Smooth muscle cell (in vitro differentiated cells): ENCODE results near the gene FBN1. TPM values are rescaled to one million over a fixed set of nuclear protein-coding genes. Genes with fewer than 3 reads are reported as not detected.

Experiments
- DNase-seq: peaks from one replicate; lab custom pipeline; 2025; ENCODE audit not compliant: unreplicated experiment; lab: John Stamatoyannopoulos, UW
- H2AFZ ChIP-seq: fragments of 200-600 bp; sonication (generic); 2 replicates; pipeline ENCODE4 v1.6.0; 2016; ENCODE audit warnings: antibody characterized with exemption, low read depth, mild to moderate bottlenecking
- H3F3A ChIP-seq: fragments of 200-600 bp; sonication (generic); 2 replicates; pipeline ENCODE4 v1.6.0; 2017; ENCODE audit warnings: antibody characterized with exemption, low read depth
- H3K27ac ChIP-seq: fragments of 200-600 bp; sonication (generic); 2 replicates; pipeline ENCODE4 v1.5.1; 2016; ENCODE audit warnings: low read depth, mild to moderate bottlenecking
- H3K27me3 ChIP-seq: fragments of 200-600 bp; sonication (generic); 2 replicates; pipeline ENCODE4 v1.6.1; 2016; ENCODE audit warnings: low read depth, mild to moderate bottlenecking
- H3K36me3 ChIP-seq: fragments of 200-600 bp; sonication (generic); 2 replicates; pipeline ENCODE4 v1.5.1; 2016; ENCODE audit warnings: low read depth
- H3K4me1 ChIP-seq: fragments of 200-600 bp; sonication (generic); 2 replicates; pipeline ENCODE4 v1.5.1; 2016; ENCODE audit warnings: low read depth
- H3K4me2 ChIP-seq: fragments of 200-600 bp; sonication (generic); 2 replicates; pipeline ENCODE4 v1.6.0; 2016; ENCODE audit warnings: mild to moderate bottlenecking
- H3K4me3 ChIP-seq: fragments of 200-600 bp; sonication (generic); 2 replicates; pipeline ENCODE4 v1.5.1; 2016; ENCODE audit warnings: mild to moderate bottlenecking
- H3K79me2 ChIP-seq: fragments of 200-600 bp; sonication (generic); 2 replicates; pipeline ENCODE4 v1.6.0; 2016; ENCODE audit warnings: low read depth, mild to moderate bottlenecking
- H3K9ac ChIP-seq: fragments of 200-600 bp; sonication (generic); 2 replicates; pipeline ENCODE4 v1.6.0; 2016; ENCODE audit warnings: low read depth
- H3K9me3 ChIP-seq: fragments of 200-600 bp; sonication (generic); replicated peaks from 2 replicates; pipeline ENCODE4 v1.5.1; 2016; ENCODE audit warnings: low read depth
- H4K20me1 ChIP-seq: fragments of 200-600 bp; sonication (generic); 2 replicates; pipeline ENCODE4 v1.6.0; 2016; ENCODE audit warnings: low read depth
- CTCF ChIP-seq: fragments of 200-600 bp; sonication (generic); IDR thresholded peaks from 2 replicates; pipeline ENCODE4 v1.5.1; 2017; ENCODE audit warnings: borderline replicate concordance, mild to moderate bottlenecking, antibody characterized with exemption; ENCODE audit not compliant: insufficient read depth, poor library complexity, severe bottlenecking
- WGBS: methylation state at CpG from one replicate; pipeline ENCODE4 v1.1.7; 2016; ENCODE audit warnings: low lambda C conversion rate; 5-methylcytosine and 5-hydroxymethylcytosine counted together
- polyA plus RNA-seq: library from polyadenylated mRNA; unstranded; fragments of >200 nt; fragmentation: Nextera tagmentation; extraction: Ambion mirVana; gene quantifications from 2 replicates; pipeline ENCODE4 v1.2.1, GENCODE V29; 2016
- total RNA-seq: library from RNA; depleted of rRNA; stranded (reverse); fragments of >200 nt; gene quantifications from 2 replicates; pipeline ENCODE4 v1.2.3, GENCODE V29; 2014

Gene FBN1
- total and polyA plus RNA-seq, 2 experiments from 2014 or later = 137 to 330 TPM

DNA sequence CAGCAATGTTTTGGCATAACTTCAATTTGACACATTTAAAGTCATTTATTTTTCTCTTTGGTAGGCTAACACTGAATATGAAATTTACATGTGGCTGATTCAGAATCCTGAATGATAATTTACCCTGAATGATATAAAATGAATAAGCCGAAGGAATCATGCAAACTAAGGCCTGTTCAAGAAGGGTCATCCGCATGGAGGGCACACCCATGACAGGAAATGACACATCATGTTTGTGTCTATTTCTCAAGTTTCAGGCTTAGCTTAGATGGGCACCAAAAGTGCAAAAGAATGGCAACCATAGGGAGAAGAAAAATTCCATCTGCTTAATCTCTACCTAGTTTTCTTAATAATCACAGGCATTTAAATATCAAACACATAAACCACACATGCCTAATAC, 172.8 kb downstream of the FBN1 start:
- 90% methylated on average over 2 of the region's 2 CpGs for WGBS
- Histone ChIP-seq H3K9ac (no peak overlapping the region), H3K79me2 (no peaks in the 10 kb centered on the region), H3K9me3 (no peaks in the 10 kb centered on the region), H3K4me3 (no peak overlapping the region), H3K4me2 (no peak overlapping the region), H2AFZ (no peak overlapping the region), H4K20me1 (no peaks in the 10 kb centered on the region), H3K4me1 (no peaks in the 10 kb centered on the region), H3K27ac (no peak overlapping the region), H3K36me3 (peaks cover 64% of the 10 kb centered on the region), H3K27me3 (no peaks in the 10 kb centered on the region), H3F3A (no peaks in the 10 kb centered on the region)
- DNase-seq = no peak
- TF ChIP-seq CTCF = no peak

GRCh38 chr15:48471073-48471472, 174.4 kb downstream of the FBN1 start:
- H2AFZ ChIP-seq = no peak overlapping the region
- no peak for TF ChIP-seq CTCF
- H3K36me3 ChIP-seq = peaks cover 76% of the 10 kb centered on the region
- no peaks in the 10 kb centered on the region for H3K4me1 ChIP-seq
- no peak for DNase-seq
- H3K9ac ChIP-seq = no peak overlapping the region
- H3K4me2 ChIP-seq = no peak overlapping the region
- no peaks in the 10 kb centered on the region for H3K27me3 ChIP-seq
- no peaks in the 10 kb centered on the region for H4K20me1 ChIP-seq
- no peaks in the 10 kb centered on the region for H3K9me3 ChIP-seq
- H3K4me3 ChIP-seq = no peak overlapping the region
- WGBS = 94% methylated on average over 5 of the region's 5 CpGs
- no peaks in the 10 kb centered on the region for H3K79me2 ChIP-seq
- no peak overlapping the region for H3K27ac ChIP-seq
- H3F3A ChIP-seq = no peaks in the 10 kb centered on the region

- H4K20me1 ChIP-seq = no peaks in the 10 kb centered on the region
- no peak overlapping the region for H3K4me3 ChIP-seq
- no peaks in the 10 kb centered on the region for H3K27me3 ChIP-seq
- H3K4me2 ChIP-seq = no peak overlapping the region
- no peak overlapping the region for H3K9ac ChIP-seq
- H2AFZ ChIP-seq = no peak overlapping the region
- no peaks in the 10 kb centered on the region for H3K4me1 ChIP-seq
- no peaks in the 10 kb centered on the region for H3K9me3 ChIP-seq
- DNase-seq = no peak
- H3K36me3 ChIP-seq = peaks cover 85% of the 10 kb centered on the region
- 95% methylated on average over 4 of the region's 4 CpGs for WGBS
- no peaks in the 10 kb centered on the region for H3K79me2 ChIP-seq
- no peaks in the 10 kb centered on the region for H3F3A ChIP-seq
- H3K27ac ChIP-seq = no peak overlapping the region
- TF ChIP-seq CTCF = no peak
These were observed 175.4 kb downstream of the FBN1 start for GRCh38 chr15:48470096-48470495.

DNA sequence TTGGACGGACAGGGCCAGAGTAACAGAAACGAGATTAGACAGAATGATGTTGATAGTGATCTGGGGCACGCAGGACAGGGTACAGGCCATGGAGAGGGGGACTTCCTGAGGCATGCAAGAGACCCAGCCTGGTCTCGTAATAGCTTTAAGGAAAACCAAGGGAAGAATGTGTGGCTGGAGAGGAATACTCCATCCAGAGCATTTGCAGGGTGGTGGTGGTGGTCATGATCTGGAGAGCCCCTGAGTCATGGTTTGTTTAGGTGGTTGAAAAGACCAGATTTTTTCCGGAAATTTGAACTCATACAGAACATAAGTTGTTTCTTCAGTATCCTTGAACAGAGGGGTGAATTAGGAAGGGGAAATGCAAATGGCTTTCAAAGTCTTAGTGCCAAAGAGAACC, 175.8 kb downstream of the FBN1 start:
- Histone ChIP-seq H3K27ac (no peak overlapping the region), H3K79me2 (no peaks in the 10 kb centered on the region), H3K4me3 (no peak overlapping the region), H3K4me2 (no peak overlapping the region), H3K4me1 (no peaks in the 10 kb centered on the region), H2AFZ (no peak overlapping the region), H3F3A (no peaks in the 10 kb centered on the region), H3K27me3 (no peaks in the 10 kb centered on the region), H3K9me3 (no peaks in the 10 kb centered on the region), H4K20me1 (no peaks in the 10 kb centered on the region), H3K36me3 (peaks cover 88% of the 10 kb centered on the region), H3K9ac (no peak overlapping the region)
- TF ChIP-seq CTCF = no peak
- no peak for DNase-seq
- 88% methylated on average over 5 of the region's 5 CpGs for WGBS
